ENCODE results near the gene DUSP7. TPM values are rescaled to one million over a fixed set of nuclear protein-coding genes. Genes with fewer than 3 reads are reported as not detected.

DUSP7 gene
- total RNA-seq, 1 experiment from 2014 or later: 13.1 TPM

DNA sequence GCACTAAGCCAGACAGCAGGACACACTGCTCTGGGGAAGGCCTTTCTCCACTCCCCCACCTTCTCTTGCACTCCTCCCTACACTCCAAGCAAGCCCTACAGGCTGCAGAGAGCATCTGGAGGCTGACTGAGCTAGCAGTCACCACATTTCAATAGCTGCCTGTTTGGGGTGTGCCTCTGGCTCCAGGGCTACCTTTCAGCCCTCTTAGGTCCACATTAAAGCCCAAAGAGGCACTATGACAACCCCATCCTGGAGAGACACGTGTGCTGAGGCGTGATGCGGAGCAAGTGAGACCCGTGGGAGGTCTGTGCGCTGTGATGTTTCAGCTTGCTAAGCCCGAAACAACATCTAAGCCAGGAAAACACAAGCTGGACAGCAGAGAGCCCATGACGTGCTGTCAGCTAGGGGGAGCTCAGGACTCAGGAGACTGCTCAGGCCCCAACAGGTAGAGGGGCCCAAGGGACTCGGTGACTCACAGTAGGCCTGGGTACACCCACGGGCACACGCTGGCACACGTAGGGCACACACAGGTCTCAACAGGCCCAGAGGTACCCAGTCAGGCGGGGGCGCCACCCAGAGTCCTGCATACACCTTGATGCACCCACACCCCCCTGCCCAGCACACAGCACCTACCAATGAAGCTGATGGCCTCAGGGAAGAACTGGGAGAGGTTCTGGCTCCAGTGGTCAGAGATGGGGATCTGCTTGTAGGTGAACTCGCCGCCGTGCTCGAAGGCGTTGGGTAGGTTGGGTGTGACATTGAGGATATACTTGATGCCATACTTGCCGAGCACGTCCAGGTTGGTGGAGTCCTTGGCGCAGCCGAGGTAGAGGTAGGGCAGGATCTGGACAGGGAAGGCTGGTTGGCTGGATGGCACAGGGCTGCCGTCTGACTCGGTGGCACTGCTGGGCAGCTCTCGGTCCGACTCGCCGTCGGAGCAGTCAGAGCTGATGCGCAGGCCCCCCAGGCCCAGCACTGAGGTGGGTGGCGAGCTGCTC, 2.8 kb downstream of the DUSP7 start:
- in situ Hi-C loops (cut with HindIII; ENCODE audit: low pct_unique_long_range_greater_than_20kb, low sequenced_read_pairs) (no loop called here), intact Hi-C loops (cut with micrococcal nuclease; ENCODE audit: unreplicated experiment) (loop anchor here (10.0 kb wide), 2 partner anchors 49 to 71 kb away; no protein-coding TSS in a partner anchor)
- DNase-seq (ENCODE audit: low read depth, low spot score): no peak
- H3K9me3 ChIP-seq (ENCODE audit: control insufficient read depth, insufficient read depth, low read depth, low read length): no peaks in the 10 kb centered on the region
- no peak overlapping the region; a peak in 1 of 4 replicates for H3K4me3 ChIP-seq (ENCODE audit: low read depth in 2 of 2, low read length in 2 of 2)
- CTCF ChIA-PET: interaction anchor here (0.6 to 2.0 kb wide), 4 partner anchors 49 to 166 kb away, joined by 3 to 7 read pairs (median 6); no protein-coding TSS in a partner anchor
- POLR2A ChIA-PET: interaction anchor here (0.6 kb wide), 1 partner anchor 59 kb away, joined by 4 read pairs; no protein-coding TSS in a partner anchor
- no peaks in the 10 kb centered on the region; the same call in 1 of the 2 replicates for H3K36me3 ChIP-seq (ENCODE audit: control insufficient read depth, insufficient read depth, low read length)
- TF ChIP-seq TCF7L2 (IDR thresholded peaks at IDR 0.05; ENCODE audit: low read depth, low read length): no peak
- TF ChIP-seq POLR2AphosphoS5 (IDR thresholded peaks at IDR 0.05; ENCODE audit: low read depth, low read length): no peak
- TF ChIP-seq, protein P1, sequence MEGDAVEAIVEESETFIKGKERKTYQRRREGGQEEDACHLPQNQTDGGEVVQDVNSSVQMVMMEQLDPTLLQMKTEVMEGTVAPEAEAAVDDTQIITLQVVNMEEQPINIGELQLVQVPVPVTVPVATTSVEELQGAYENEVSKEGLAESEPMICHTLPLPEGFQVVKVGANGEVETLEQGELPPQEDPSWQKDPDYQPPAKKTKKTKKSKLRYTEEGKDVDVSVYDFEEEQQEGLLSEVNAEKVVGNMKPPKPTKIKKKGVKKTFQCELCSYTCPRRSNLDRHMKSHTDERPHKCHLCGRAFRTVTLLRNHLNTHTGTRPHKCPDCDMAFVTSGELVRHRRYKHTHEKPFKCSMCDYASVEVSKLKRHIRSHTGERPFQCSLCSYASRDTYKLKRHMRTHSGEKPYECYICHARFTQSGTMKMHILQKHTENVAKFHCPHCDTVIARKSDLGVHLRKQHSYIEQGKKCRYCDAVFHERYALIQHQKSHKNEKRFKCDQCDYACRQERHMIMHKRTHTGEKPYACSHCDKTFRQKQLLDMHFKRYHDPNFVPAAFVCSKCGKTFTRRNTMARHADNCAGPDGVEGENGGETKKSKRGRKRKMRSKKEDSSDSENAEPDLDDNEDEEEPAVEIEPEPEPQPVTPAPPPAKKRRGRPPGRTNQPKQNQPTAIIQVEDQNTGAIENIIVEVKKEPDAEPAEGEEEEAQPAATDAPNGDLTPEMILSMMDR (IDR thresholded peaks at IDR 0.05): peak; percentile 70
- TF ChIP-seq, protein P2, sequence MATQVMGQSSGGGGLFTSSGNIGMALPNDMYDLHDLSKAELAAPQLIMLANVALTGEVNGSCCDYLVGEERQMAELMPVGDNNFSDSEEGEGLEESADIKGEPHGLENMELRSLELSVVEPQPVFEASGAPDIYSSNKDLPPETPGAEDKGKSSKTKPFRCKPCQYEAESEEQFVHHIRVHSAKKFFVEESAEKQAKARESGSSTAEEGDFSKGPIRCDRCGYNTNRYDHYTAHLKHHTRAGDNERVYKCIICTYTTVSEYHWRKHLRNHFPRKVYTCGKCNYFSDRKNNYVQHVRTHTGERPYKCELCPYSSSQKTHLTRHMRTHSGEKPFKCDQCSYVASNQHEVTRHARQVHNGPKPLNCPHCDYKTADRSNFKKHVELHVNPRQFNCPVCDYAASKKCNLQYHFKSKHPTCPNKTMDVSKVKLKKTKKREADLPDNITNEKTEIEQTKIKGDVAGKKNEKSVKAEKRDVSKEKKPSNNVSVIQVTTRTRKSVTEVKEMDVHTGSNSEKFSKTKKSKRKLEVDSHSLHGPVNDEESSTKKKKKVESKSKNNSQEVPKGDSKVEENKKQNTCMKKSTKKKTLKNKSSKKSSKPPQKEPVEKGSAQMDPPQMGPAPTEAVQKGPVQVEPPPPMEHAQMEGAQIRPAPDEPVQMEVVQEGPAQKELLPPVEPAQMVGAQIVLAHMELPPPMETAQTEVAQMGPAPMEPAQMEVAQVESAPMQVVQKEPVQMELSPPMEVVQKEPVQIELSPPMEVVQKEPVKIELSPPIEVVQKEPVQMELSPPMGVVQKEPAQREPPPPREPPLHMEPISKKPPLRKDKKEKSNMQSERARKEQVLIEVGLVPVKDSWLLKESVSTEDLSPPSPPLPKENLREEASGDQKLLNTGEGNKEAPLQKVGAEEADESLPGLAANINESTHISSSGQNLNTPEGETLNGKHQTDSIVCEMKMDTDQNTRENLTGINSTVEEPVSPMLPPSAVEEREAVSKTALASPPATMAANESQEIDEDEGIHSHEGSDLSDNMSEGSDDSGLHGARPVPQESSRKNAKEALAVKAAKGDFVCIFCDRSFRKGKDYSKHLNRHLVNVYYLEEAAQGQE (IDR thresholded peaks at IDR 0.05; ENCODE audit: insufficient read depth in 1 of 2, low read depth in 2 of 2, low read length in 1 of 2): peak in 1 of 2 experiments; percentile 69; a peak in 2 of 4 replicates
- no peak for TF ChIP-seq SIN3A (IDR thresholded peaks at IDR 0.05; ENCODE audit: borderline replicate concordance, insufficient read depth, low read depth, low read length)
- H3K4me1 ChIP-seq (ENCODE audit: control insufficient read depth, insufficient read depth, low read length): peaks cover 11% of the 10 kb centered on the region
- ATAC-seq: no peak
- no TSS peak for BruUV-seq (replicated peaks)
- H3K27me3 ChIP-seq (ENCODE audit: control insufficient read depth, insufficient read depth, low read length): no peaks in the 10 kb centered on the region
- no peak overlapping the region for H3K27ac ChIP-seq (ENCODE audit: low read length)

DNA sequence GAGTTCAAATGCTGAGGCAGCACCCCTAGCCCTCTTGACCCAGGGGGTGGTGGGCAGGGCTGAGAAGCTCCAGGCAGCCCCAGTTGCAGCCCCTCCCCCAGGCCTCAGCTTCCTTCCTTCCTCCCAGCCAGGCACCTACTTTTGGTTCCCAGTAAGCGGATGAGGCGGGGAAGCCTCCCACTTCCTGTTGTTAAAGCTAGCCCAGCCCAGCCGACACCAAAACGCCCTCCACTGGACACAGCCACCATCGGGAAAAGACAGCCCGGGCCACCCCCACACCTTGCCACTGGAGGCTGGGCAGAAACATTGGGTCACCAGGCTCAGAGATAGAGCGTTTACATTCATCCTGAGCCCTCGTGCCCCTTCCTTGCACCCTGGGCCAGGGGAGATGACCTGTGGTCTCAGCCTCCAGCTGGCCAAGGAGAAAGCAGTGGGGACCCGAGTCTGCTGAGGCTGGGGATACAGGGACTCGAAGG, 3.5 kb downstream of the DUSP7 start:
- TF ChIP-seq TCF7L2 (IDR thresholded peaks at IDR 0.05; ENCODE audit: low read depth, low read length) (no peak), SIN3A (IDR thresholded peaks at IDR 0.05; ENCODE audit: borderline replicate concordance, insufficient read depth, low read depth, low read length) (no peak), POLR2AphosphoS5 (IDR thresholded peaks at IDR 0.05; ENCODE audit: low read depth, low read length) (no peak)
- TF ChIP-seq, protein P2 (IDR thresholded peaks at IDR 0.05; ENCODE audit: insufficient read depth in 1 of 2, low read depth in 2 of 2, low read length in 1 of 2): no peak
- TF ChIP-seq, protein P1 (IDR thresholded peaks at IDR 0.05): no peak
- H3K4me1 ChIP-seq (ENCODE audit: control insufficient read depth, insufficient read depth, low read length): peaks cover 12% of the 10 kb centered on the region
- ChIA-PET POLR2A (interaction anchor here (0.6 kb wide), 1 partner anchor 59 kb away, joined by 4 read pairs; no protein-coding TSS in a partner anchor), CTCF (interaction anchor here (0.6 to 2.0 kb wide), 3 partner anchors 49 to 167 kb away, joined by 6 to 7 read pairs (median 6); no protein-coding TSS in a partner anchor)
- intact Hi-C loops (cut with micrococcal nuclease; ENCODE audit: unreplicated experiment): loop anchor here (10.0 kb wide), 2 partner anchors 48 to 72 kb away; no protein-coding TSS in a partner anchor
- BruUV-seq (replicated peaks): no TSS peak
- no peaks in the 10 kb centered on the region; the same call in 1 of the 2 replicates for H3K36me3 ChIP-seq (ENCODE audit: control insufficient read depth, insufficient read depth, low read length)
- no peaks in the 10 kb centered on the region for H3K27me3 ChIP-seq (ENCODE audit: control insufficient read depth, insufficient read depth, low read length)
- in situ Hi-C loops (cut with HindIII; ENCODE audit: low pct_unique_long_range_greater_than_20kb, low sequenced_read_pairs): no loop called here
- H3K27ac ChIP-seq (ENCODE audit: low read length): peak overlapping the region; percentile 29; the same call in 1 of the 2 replicates
- DNase-seq (ENCODE audit: low read depth, low spot score): no peak
- no peak for ATAC-seq
- no peaks in the 10 kb centered on the region for H3K9me3 ChIP-seq (ENCODE audit: control insufficient read depth, insufficient read depth, low read depth, low read length)
- peak overlapping the region in 1 of 2 experiments; percentile 9; a peak in 1 of 4 replicates for H3K4me3 ChIP-seq (ENCODE audit: low read depth in 2 of 2, low read length in 2 of 2)
